Ishikawa (cell line): Measurements from ENCODE around the gene TMEM44.

ENCODE experiments used
- CEBPB ChIP-seq: IDR thresholded peaks from 2 replicates; pipeline ENCODE4 v1.6.1; 2012
- CREB1 ChIP-seq: IDR thresholded peaks from 2 replicates; pipeline ENCODE4 v1.6.1; 2012; ENCODE audit warnings: low read depth
- EGR1 ChIP-seq: IDR thresholded peaks from 2 replicates; pipeline ENCODE4 v1.6.1; 2012
- EP300 ChIP-seq: IDR thresholded peaks from 2 replicates; pipeline ENCODE4 v1.6.1; 2012; ENCODE audit warnings: borderline replicate concordance
- FOXM1 ChIP-seq: IDR thresholded peaks from 2 replicates; pipeline ENCODE4 v1.6.1; 2012; ENCODE audit warnings: low read depth, borderline replicate concordance
- MAX ChIP-seq: IDR thresholded peaks from 2 replicates; pipeline ENCODE4 v1.6.1; 2012
- NFIC ChIP-seq: IDR thresholded peaks from 2 replicates; pipeline ENCODE4 v1.6.1; 2012
- RAD21 ChIP-seq: IDR thresholded peaks from 2 replicates; pipeline ENCODE4 v1.6.1; 2012; ENCODE audit warnings: low read depth
- REST ChIP-seq: IDR thresholded peaks from 2 replicates; pipeline ENCODE4 v1.6.1; 2012; ENCODE audit warnings: low read depth, mild to moderate bottlenecking
- TAF1 ChIP-seq: IDR thresholded peaks from 2 replicates; pipeline ENCODE4 v1.6.1; 2012; ENCODE audit warnings: low read depth, mild to moderate bottlenecking
- TEAD4 ChIP-seq: IDR thresholded peaks from 2 replicates; pipeline ENCODE4 v1.6.1; 2012
- USF1 ChIP-seq: IDR thresholded peaks from 2 replicates; pipeline ENCODE4 v1.6.1; 2012
- YY1 ChIP-seq: IDR thresholded peaks from 2 replicates; pipeline ENCODE4 v1.6.1; 2012; ENCODE audit warnings: low read depth
- ZBTB7A ChIP-seq: IDR thresholded peaks from 2 replicates; pipeline ENCODE4 v1.6.1; 2012; ENCODE audit warnings: low read depth

- no peak for TF ChIP-seq FOXM1
- no peak for TF ChIP-seq REST
- no peak for TF ChIP-seq MAX
- TF ChIP-seq EP300, result no peak
- no peak for TF ChIP-seq TEAD4
- TF ChIP-seq YY1, result no peak
- TF ChIP-seq EGR1, result no peak
- TF ChIP-seq ZBTB7A, result no peak
- no peak for TF ChIP-seq RAD21
- no peak for TF ChIP-seq CEBPB
- TF ChIP-seq TAF1, result no peak
- no peak for TF ChIP-seq CREB1
- no peak for TF ChIP-seq USF1
- no peak for TF ChIP-seq NFIC
These were observed 21.0 kb downstream of the TMEM44 start for GRCh38 chr3:194612221-194612620.
